ENCODE measurements around the gene KHSRP.

DNA sequence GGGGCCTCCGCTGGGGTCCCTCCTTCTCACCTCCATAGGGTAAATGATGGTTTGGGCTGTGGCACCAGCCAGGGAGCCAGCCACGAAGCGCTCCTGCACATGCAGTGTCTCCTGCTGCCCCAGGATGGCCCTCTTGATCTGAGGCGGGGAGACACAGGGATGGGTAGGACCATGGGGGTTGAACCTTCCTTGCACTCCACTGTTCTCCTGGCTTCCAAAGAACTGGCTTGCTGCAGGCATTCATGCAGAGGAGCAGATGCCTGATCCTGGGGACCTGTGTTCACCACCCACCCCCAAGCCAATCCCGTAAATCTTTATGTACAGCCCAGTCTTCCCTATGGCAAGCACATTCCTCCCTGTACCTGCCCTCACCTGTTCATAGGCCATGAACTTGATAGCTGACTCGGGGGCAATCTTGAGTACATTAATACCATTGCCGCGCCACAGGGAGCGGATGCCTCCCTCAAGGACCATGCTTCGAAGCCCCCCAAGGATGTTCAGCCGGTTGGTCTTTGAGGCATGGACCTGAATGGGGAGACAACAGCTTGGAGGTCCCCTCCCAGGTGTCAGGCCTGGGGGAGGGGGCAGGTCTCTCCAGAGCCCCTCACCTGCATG, 29.4 kb upstream of the KHSRP start:
- TF ChIP-seq POLR2A (IDR thresholded peaks at IDR 0.05; ENCODE audit: low read length): no peak
- no peak for TF ChIP-seq GATA1 (IDR thresholded peaks at IDR 0.05; ENCODE audit: low read depth, low read length)

All from erythroblast (primary cell).